ENCODE data around the gene POMGNT1. TPM values are rescaled to one million over a fixed set of nuclear protein-coding genes. Genes with fewer than 3 reads are reported as not detected.
A peak's percentile ranks its signal among the peaks of the same experiment; 100 is the strongest.

Gene POMGNT1
- total and polyA plus RNA-seq, 5 donors from 2014 or later, result 28.9 to 35.8 (median 32.5) TPM

- Histone ChIP-seq H3K27me3 (ENCODE audit: control insufficient read depth, insufficient read depth, low read length) (no peaks in the 10 kb centered on the region), H3K36me3 (ENCODE audit: control insufficient read depth, insufficient read depth, low read length) (no peaks in the 10 kb centered on the region), H3K27ac (ENCODE audit: insufficient read depth, low read length, poor library complexity, severe bottlenecking) (no peak overlapping the region), H3K4me3 (ENCODE audit: low read depth, low read length) (no peak overlapping the region), H3K9me3 (ENCODE audit: control insufficient read depth in 2 of 2, low read length in 2 of 2) (no peaks in the 10 kb centered on the region), H3K4me1 (ENCODE audit: control insufficient read depth, insufficient read depth, low read length, poor library complexity, severe bottlenecking) (no peaks in the 10 kb centered on the region)
- DNase-seq, result no peak
- Mint-ChIP-seq H3K4me3 (no peak overlapping the region), H3K27ac (no peak overlapping the region), H3K4me1 (no peaks in the 10 kb centered on the region), H3K9me3 (peaks cover 0 to 2% (median 0%) of the 10 kb centered on the region in 7 donors), H3K36me3 (no peaks in the 10 kb centered on the region), H3K27me3 (no peaks in the 10 kb centered on the region)
- no peak for ATAC-seq (ENCODE audit: low read depth in 2 of 2)
Observed at GRCh38 chr1:46158312-46159281, 39.6 kb downstream of the POMGNT1 start.

- no peaks in the 10 kb centered on the region for H3K9me3 ChIP-seq (ENCODE audit: control insufficient read depth in 2 of 2, low read length in 2 of 2)
- H3K27me3 ChIP-seq (ENCODE audit: control insufficient read depth, insufficient read depth, low read length), result no peaks in the 10 kb centered on the region
- H3K36me3 ChIP-seq (ENCODE audit: control insufficient read depth, insufficient read depth, low read length), result no peaks in the 10 kb centered on the region
- no peak overlapping the region for H3K27ac Mint-ChIP-seq
- ATAC-seq (ENCODE audit: low read depth in 2 of 2) (no peak), DNase-seq (no peak)
- no peaks in the 10 kb centered on the region for H3K4me1 ChIP-seq (ENCODE audit: control insufficient read depth, insufficient read depth, low read length, poor library complexity, severe bottlenecking)
- no peak overlapping the region for H3K4me3 Mint-ChIP-seq
- H3K36me3 Mint-ChIP-seq, result no peaks in the 10 kb centered on the region
- H3K4me1 Mint-ChIP-seq, result no peaks in the 10 kb centered on the region
- H3K27ac ChIP-seq (ENCODE audit: insufficient read depth, low read length, poor library complexity, severe bottlenecking), result no peak overlapping the region
- H3K27me3 Mint-ChIP-seq, result no peaks in the 10 kb centered on the region
- H3K4me3 ChIP-seq (ENCODE audit: low read depth, low read length), result no peak overlapping the region
- peaks cover 0 to 2% (median 0%) of the 10 kb centered on the region in 7 donors for H3K9me3 Mint-ChIP-seq
Observed at GRCh38 chr1:46157916-46158311, 40.3 kb downstream of the POMGNT1 start.

GRCh38 chr1:46153732-46154131 lies 44.5 kb downstream of the POMGNT1 start:
- DNase-seq (no peak), ATAC-seq (ENCODE audit: low read depth in 2 of 2) (no peak)
- Mint-ChIP-seq H3K4me3 (no peak overlapping the region), H3K9me3 (peaks cover 0 to 6% (median 0%) of the 10 kb centered on the region in 7 donors), H3K27ac (no peak overlapping the region), H3K36me3 (no peaks in the 10 kb centered on the region), H3K27me3 (peaks cover 26% of the 10 kb centered on the region), H3K4me1 (no peaks in the 10 kb centered on the region)
- Histone ChIP-seq H3K4me1 (ENCODE audit: control insufficient read depth, insufficient read depth, low read length, poor library complexity, severe bottlenecking) (no peaks in the 10 kb centered on the region), H3K36me3 (ENCODE audit: control insufficient read depth, insufficient read depth, low read length) (no peaks in the 10 kb centered on the region), H3K27ac (ENCODE audit: insufficient read depth, low read length, poor library complexity, severe bottlenecking) (no peak overlapping the region), H3K4me3 (ENCODE audit: low read depth, low read length) (no peak overlapping the region), H3K9me3 (ENCODE audit: control insufficient read depth in 2 of 2, low read length in 2 of 2) (no peaks in the 10 kb centered on the region), H3K27me3 (ENCODE audit: control insufficient read depth, insufficient read depth, low read length) (no peaks in the 10 kb centered on the region)

- peaks cover 28% of the 10 kb centered on the region for H3K27me3 Mint-ChIP-seq
- H3K9me3 Mint-ChIP-seq, result peaks cover 0 to 6% (median 0%) of the 10 kb centered on the region in 7 donors
- no peaks in the 10 kb centered on the region for H3K36me3 ChIP-seq (ENCODE audit: control insufficient read depth, insufficient read depth, low read length)
- no peaks in the 10 kb centered on the region for H3K36me3 Mint-ChIP-seq
- no peak overlapping the region for H3K4me3 ChIP-seq (ENCODE audit: low read depth, low read length)
- H3K27me3 ChIP-seq (ENCODE audit: control insufficient read depth, insufficient read depth, low read length), result no peaks in the 10 kb centered on the region
- no peaks in the 10 kb centered on the region for H3K9me3 ChIP-seq (ENCODE audit: control insufficient read depth in 2 of 2, low read length in 2 of 2)
- no peak overlapping the region for H3K27ac Mint-ChIP-seq
- H3K4me1 Mint-ChIP-seq, result no peaks in the 10 kb centered on the region
- ATAC-seq (ENCODE audit: low read depth in 2 of 2) (no peak), DNase-seq (no peak)
- H3K27ac ChIP-seq (ENCODE audit: insufficient read depth, low read length, poor library complexity, severe bottlenecking), result no peak overlapping the region
- H3K4me3 Mint-ChIP-seq, result no peak overlapping the region
- no peaks in the 10 kb centered on the region for H3K4me1 ChIP-seq (ENCODE audit: control insufficient read depth, insufficient read depth, low read length, poor library complexity, severe bottlenecking)
Observed at GRCh38 chr1:46153228-46153627, 45.0 kb downstream of the POMGNT1 start.

GRCh38 chr1:46152016-46152415 lies 46.2 kb downstream of the POMGNT1 start:
- H3K27ac ChIP-seq (ENCODE audit: insufficient read depth, low read length, poor library complexity, severe bottlenecking), result no peak overlapping the region
- no peak overlapping the region for H3K4me3 Mint-ChIP-seq
- no peaks in the 10 kb centered on the region for H3K4me1 ChIP-seq (ENCODE audit: control insufficient read depth, insufficient read depth, low read length, poor library complexity, severe bottlenecking)
- peaks cover 31% of the 10 kb centered on the region for H3K27me3 Mint-ChIP-seq
- DNase-seq (no peak), ATAC-seq (ENCODE audit: low read depth in 2 of 2) (peak in 1 of 2 donors; percentile 46)
- no peaks in the 10 kb centered on the region for H3K36me3 ChIP-seq (ENCODE audit: control insufficient read depth, insufficient read depth, low read length)
- peaks cover 0 to 6% (median 0%) of the 10 kb centered on the region in 7 donors for H3K9me3 Mint-ChIP-seq
- no peaks in the 10 kb centered on the region for H3K9me3 ChIP-seq (ENCODE audit: control insufficient read depth in 2 of 2, low read length in 2 of 2)
- H3K4me1 Mint-ChIP-seq, result no peaks in the 10 kb centered on the region
- H3K36me3 Mint-ChIP-seq, result no peaks in the 10 kb centered on the region
- H3K27ac Mint-ChIP-seq, result peak overlapping the region in 1 of 3 donors; percentile 14
- H3K4me3 ChIP-seq (ENCODE audit: low read depth, low read length), result no peak overlapping the region
- H3K27me3 ChIP-seq (ENCODE audit: control insufficient read depth, insufficient read depth, low read length), result no peaks in the 10 kb centered on the region

- H3K27ac ChIP-seq (ENCODE audit: insufficient read depth, low read length, poor library complexity, severe bottlenecking), result no peak overlapping the region
- no peak for DNase-seq
- Mint-ChIP-seq H3K27me3 (peaks cover 31% of the 10 kb centered on the region), H3K4me3 (no peak overlapping the region), H3K36me3 (no peaks in the 10 kb centered on the region), H3K9me3 (peaks cover 0 to 6% (median 0%) of the 10 kb centered on the region in 7 donors), H3K27ac (no peak overlapping the region), H3K4me1 (no peaks in the 10 kb centered on the region)
- H3K9me3 ChIP-seq (ENCODE audit: control insufficient read depth in 2 of 2, low read length in 2 of 2), result no peaks in the 10 kb centered on the region
- H3K4me3 ChIP-seq (ENCODE audit: low read depth, low read length), result no peak overlapping the region
- no peaks in the 10 kb centered on the region for H3K36me3 ChIP-seq (ENCODE audit: control insufficient read depth, insufficient read depth, low read length)
- ATAC-seq (ENCODE audit: low read depth in 2 of 2), result no peak
- H3K4me1 ChIP-seq (ENCODE audit: control insufficient read depth, insufficient read depth, low read length, poor library complexity, severe bottlenecking), result no peaks in the 10 kb centered on the region
- H3K27me3 ChIP-seq (ENCODE audit: control insufficient read depth, insufficient read depth, low read length), result no peaks in the 10 kb centered on the region
Observed at GRCh38 chr1:46150085-46150484, 48.1 kb downstream of the POMGNT1 start.

GRCh38 chr1:46148318-46148717 lies 49.9 kb downstream of the POMGNT1 start:
- H3K4me3 Mint-ChIP-seq, result no peak overlapping the region
- no peaks in the 10 kb centered on the region for H3K4me1 ChIP-seq (ENCODE audit: control insufficient read depth, insufficient read depth, low read length, poor library complexity, severe bottlenecking)

More at GRCh38 chr1:46148318-46148717, 49.9 kb downstream of the POMGNT1 start:
- no peak for ATAC-seq (ENCODE audit: low read depth in 2 of 2)
- H3K9me3 Mint-ChIP-seq, result peaks cover 0 to 4% (median 0%) of the 10 kb centered on the region in 7 donors
- no peak for DNase-seq
- peaks cover 31% of the 10 kb centered on the region for H3K27me3 Mint-ChIP-seq
- no peak overlapping the region for H3K27ac Mint-ChIP-seq
- no peaks in the 10 kb centered on the region for H3K9me3 ChIP-seq (ENCODE audit: control insufficient read depth in 2 of 2, low read length in 2 of 2)
- no peaks in the 10 kb centered on the region for H3K36me3 Mint-ChIP-seq
- no peaks in the 10 kb centered on the region for H3K27me3 ChIP-seq (ENCODE audit: control insufficient read depth, insufficient read depth, low read length)
- H3K27ac ChIP-seq (ENCODE audit: insufficient read depth, low read length, poor library complexity, severe bottlenecking), result no peak overlapping the region
- H3K36me3 ChIP-seq (ENCODE audit: control insufficient read depth, insufficient read depth, low read length), result no peaks in the 10 kb centered on the region
- no peaks in the 10 kb centered on the region for H3K4me1 Mint-ChIP-seq
- H3K4me3 ChIP-seq (ENCODE audit: low read depth, low read length), result no peak overlapping the region

All from CD4-positive, CD25-positive, alpha-beta regulatory T cell (primary cell).